HG02973 (cell line): ENCODE data around the gene CNTNAP2.
"Not testable (repeated sequence)": the region's sequence is repeated elsewhere in the genome, so short reads cannot be mapped to it uniquely, and the experiment has no call there.

Experiments
- ATAC-seq: cut with Tn5 transposase; IDR thresholded peaks from one replicate; pipeline ENCODE4 v1.9.1; 2021; ENCODE audit warnings: moderate library complexity; ENCODE audit not compliant: unreplicated experiment

Gene CNTNAP2

DNA sequence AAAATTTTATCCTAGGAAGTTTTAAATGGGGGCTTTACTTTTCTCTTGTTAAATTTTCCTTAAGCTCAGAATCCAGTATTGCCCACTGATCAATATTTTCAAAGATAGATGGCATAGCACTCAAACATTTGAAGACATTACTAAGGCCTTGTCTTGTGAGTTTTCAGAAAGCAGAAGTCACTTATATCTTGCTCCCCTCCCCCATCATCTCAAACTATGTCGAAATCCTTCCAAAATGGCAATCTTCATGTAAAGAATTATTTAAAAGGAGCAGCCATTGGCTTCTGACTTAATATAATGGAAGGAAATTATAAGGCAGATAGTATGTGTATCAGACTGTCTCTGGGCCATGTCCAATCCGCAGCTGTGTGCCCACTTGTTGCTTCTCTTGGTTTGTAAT is 1920.4 kb downstream of the CNTNAP2 start:
- no peak for ATAC-seq

DNA sequence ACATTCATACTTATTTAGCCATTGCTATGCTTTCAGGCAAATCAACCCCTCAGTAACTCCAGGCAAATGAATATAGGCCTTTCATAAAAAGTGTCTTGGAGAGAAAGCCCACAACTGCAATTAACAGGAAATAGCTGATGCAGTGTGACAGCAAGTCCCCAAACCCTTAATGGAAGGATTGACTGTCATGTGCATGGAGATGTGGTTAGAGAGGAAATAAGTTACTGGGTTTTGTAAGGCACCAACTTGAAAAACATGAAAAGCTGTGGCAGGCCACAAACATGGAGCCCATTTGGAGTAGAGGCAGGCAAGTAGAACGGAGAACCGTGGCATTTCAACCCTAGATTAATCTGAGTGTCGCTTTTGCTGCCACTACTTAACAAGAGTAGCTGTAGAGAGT is 1924.6 kb downstream of the CNTNAP2 start:
- ATAC-seq = no peak

DNA sequence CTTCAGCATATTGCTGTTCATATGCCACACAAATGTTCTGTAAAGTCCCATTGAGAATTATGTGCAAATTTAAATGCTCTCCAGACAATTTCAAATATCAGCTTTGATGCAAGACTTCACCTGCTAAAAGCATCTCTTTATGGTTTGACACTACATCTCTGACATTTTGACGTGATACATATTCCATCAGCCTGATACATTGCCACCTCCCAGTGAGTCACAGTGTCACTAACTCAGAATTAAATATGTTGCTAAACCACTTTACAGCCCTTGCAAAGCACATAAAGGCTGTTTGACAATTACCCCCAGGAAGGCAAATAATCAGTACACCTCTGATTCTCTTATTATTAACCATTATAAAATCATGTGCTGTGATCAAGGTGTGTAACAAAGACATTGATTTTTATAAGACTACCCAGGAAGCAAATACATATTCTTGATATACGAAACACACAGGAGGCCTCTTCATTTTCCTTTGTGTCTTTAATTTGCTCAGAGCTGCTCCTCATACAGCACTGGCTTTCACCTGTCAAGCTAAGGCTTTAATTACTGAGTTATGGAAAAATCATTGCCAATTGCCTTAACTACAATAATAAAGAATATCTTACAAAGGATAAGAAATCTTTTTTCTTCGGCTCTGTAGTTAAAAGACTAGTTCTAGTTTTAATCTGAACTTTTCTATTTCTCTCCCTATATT is 1926.5 kb downstream of the CNTNAP2 start:
- ATAC-seq = no peak

DNA sequence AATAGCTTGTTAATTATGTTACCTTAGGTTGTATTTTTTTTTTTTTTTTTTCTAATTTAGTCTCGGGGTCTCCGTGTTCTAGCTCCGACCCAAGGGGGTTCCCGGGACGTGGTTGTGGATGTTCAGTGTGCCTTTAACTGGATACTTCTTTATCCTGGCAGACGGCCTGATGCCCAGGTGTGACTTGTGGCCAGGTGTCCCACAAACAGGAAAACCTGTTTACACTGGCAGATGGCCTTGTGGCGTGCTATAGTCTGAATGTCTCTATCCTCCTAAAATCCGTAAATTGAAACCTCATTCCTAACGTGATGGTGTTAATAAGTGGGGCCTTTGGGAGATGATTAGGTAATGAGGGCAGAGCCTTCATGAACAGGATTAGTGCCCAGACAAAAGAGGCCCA is 1927.6 kb downstream of the CNTNAP2 start:
- no peak for ATAC-seq

DNA sequence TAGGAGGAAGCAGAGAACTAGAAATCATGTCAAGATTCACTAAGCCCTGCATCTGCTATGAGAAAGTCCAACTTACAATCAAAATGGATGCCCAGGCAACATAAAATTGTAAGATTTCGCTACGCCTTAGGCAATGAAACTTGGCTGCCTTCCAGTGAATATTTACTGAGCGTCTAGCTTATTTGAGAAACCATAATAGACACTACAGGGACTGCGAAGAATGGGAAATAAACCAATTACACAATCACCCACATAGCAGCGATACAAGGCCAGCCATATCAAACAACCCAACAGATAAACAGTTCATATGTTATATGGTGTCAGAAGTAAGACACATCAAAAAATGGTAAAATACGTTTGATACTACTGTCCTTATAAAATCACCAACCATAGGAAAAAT is 1928.9 kb downstream of the CNTNAP2 start:
- no peak for ATAC-seq

DNA sequence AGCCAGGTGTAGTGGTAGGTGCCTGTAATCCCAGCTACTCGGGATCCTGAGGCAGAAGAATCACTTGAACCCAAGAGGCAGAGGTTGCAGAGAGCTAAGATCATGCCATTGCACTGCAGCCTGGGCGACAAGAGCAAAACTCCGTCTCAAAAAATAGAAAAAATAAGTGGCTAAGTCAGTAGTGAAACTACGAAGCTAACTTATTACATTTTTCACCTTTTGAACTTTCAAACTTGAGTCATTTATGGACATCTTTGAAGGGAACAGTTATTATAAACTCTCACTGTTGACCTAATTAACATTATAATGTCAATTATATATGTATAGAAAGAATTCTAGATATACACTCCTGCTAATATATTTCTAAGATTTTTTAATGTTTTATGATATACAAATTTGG is 1932.5 kb downstream of the CNTNAP2 start:
- peak; percentile 52 for ATAC-seq

DNA sequence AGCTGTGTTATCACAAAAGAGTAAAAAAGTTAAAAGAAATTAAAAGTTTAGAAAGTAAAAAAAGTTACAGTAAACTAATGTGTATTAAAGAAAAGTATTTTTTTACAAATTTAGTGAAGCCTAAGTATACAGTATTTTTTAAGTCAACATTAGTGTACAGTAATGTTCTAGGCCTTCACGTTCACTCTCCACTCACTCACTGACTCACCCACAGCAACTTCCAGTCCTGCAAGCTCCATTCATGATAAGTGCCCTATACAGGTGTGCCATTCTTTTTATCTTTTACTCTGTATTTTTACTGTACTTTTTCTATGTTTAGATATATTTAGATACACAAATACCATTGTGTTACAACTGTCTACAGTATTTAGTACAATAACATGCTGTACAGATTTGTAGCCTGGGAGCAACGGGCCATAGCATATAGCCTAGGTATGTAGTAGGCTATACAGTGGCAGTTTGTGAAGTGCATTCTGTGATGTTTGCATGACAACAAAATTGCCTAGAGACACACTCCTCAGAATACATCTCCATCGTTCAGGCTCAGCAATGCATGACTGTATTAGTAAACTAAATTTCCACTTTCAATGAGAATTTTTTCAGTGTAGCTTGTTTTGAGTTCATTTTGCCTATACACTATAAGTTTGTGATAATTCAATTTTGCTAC is 1934.0 kb downstream of the CNTNAP2 start:
- peak; percentile 47 for ATAC-seq

DNA sequence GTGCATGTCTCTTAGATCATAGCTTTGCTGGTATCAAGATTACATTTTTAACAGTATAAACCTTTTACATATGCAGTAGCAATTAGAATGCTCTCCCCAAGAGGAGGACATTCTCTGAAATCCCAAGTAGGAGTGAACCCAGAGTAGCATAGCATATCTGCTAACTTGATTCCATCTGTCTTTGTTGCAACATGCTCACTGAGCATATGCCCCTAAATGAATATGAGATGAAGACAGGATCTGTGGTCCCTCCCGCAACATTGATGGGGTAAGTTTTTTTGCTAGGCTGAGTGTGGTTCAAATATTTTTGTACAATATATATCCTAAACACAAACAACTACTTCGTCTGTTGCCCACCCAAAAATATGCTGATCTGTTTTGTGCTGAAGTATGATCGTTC is 1939.8 kb downstream of the CNTNAP2 start:
- ATAC-seq = no peak

DNA sequence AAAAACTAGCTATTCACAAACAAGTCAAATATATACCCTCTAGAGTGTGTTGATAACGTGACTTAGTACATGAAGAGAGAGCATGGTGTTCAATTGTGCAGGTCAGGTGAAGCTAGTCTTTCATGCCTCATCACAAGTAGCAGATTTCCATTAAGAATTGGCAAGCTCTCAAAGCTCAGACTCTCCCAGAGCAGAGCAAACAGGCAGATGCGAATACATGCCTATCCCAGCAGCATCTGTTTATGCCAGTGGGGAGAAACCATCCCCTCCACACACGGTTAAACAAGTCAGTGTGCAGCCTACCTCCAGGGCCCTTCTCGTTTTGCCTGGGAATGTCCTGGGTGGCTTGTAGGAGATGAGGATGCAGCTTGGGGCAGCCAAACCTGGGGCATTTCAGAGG is 1941.5 kb downstream of the CNTNAP2 start:
- no peak for ATAC-seq

DNA sequence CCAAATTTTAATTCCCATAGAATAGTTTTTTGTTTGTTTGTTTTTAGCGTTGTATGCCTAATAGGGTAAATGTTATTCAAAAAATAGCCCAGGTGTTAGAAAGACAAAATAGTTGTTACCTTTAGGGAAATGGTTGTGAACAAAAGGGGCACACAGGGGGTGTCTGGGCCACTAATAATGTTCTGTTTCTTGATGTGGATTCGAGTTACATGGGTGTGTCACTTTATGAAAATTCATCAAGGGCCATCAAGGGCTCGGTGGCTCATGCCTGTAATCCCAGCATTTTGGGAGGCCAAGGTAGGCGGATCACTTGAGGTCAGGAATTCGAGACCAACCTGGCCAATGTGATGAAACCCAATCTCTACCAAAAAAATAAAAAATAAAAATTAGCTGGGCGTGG is 1942.2 kb downstream of the CNTNAP2 start:
- no peak for ATAC-seq

DNA sequence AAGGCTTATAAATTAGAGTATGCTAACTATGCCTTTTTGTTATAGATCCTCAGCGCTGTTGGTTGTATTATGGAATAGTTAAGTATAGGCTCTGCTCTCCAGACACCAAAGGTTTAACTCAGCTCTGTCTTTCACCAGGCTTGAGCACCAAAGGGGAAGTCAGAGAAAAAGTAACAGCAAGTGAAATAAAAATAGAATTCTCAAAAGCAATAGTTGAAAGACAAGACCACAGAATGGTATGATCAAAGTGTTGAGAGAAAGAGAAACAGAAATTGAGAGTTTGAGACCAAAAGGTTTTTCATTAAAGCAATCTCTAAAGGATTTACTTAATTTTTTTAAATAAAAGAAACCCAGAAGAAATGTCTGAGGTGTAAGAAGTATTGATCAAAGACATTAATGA is 1944.1 kb downstream of the CNTNAP2 start:
- peak; percentile 96 for ATAC-seq

DNA sequence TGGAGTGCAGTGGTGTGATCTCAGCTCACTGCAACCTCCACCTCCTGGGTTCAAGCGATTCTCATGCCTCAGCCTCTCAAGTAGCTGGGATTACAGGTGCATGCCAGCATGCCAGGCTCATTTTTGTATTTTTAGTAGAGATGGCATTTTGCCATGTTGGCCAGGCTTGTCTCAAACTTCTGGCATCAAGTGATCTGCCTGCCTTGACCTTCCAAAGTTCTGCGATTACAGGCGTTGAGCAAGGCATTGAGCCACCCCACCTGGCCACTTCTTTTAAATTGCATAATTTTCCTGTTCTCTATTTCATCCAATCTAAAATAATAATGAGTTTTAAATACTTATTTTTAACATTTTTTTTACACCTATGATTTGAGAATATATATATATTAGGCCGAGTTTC is 1961.5 kb downstream of the CNTNAP2 start:
- not testable (repeated sequence) for ATAC-seq

DNA sequence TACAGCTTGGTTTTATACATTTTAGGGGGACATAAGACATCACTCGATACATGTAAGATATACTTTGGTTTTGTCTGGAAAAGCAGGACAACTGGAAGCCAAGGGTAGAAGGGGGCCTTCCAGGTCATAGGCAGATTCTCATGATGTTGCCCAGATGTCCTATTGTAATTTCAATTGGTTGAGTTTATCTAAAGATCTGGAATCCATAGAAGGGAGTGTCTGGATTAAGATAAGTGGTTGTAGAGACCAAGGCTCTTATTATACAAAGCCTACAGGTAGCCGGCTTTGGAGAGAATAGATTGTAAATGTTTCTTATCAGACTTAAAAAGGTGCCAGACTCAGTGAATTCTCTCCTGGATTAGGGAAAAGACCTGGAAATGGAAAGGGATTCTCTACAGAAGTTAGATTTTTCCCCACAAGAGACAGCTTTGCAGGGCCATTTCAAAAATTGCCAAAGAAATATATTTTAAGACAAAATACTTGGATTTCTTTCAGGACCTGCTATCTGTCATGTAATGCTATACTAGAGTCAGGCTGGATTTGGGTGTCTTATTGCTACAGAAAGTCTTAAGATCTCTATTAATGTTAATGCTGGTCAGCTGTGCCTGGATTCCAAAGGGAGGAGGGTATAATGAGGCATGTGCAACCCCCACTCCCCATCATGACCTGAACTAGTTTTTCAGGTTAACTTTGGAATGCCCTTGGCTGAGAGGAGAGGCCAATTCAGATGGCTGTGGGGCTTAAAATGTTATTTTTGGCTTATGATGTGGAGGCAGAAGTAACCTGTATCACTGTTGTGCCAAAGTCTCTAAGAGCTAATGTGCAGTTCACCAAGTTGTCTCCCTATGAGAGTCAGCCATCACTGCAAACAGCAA is 1962.8 kb downstream of the CNTNAP2 start:
- no peak for ATAC-seq

DNA sequence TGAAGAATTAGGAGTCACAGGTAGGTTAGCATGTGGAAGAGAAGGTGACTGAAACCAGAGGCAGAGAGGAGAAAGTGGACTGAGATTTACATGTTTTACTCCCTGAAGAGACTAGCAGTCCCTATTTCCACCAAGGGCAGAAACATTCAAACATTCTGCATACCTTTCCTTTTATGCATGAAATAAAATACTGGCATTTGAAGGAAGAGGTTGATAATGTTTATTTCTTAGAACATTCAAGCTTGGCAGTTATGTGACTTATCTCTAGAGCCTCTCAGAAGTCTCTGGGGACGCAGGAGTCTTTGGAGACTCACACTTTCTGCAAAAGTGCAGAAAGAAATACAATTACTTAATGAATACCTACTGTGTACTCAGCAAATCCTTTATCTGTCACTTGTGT is 1966.8 kb downstream of the CNTNAP2 start:
- ATAC-seq = no peak

DNA sequence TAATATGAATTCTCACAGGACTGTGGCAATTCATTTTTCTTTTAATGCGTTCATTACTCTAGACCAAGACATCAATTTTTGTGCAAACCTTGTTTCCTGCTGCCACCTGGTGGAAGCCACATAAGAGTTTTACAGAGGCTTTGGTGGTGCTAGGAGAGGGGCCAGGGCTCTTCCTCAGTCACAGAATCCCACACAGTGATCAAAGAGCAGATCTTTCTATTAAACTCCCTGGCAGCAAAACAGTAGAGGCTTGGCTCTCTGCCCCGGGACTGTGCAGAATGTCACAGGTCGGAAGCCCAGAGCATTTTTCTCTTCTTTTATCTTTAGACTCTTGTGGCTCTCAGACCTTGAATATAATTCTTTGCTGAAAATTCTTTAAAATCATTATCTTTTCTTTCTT is 1967.5 kb downstream of the CNTNAP2 start:
- ATAC-seq = no peak

DNA sequence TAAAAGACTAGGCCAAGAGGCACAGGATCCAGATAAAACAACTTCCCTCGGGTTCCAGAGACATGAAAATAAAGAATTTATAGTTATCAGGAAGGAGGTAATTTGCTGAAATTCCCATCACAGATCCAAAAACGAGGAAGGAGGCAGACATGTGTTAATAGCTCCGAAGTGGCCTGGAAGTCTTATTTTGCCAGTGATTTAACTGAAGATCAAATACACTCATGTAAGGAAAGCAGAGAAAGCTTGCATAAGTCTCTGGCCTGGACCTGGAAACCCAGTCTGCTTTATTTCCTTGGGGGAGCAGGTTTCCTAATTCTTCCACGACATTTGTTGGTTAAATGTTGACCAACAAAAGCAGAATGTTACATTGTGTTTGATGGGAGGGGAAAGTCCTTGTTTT is 1975.3 kb downstream of the CNTNAP2 start:
- no peak for ATAC-seq

DNA sequence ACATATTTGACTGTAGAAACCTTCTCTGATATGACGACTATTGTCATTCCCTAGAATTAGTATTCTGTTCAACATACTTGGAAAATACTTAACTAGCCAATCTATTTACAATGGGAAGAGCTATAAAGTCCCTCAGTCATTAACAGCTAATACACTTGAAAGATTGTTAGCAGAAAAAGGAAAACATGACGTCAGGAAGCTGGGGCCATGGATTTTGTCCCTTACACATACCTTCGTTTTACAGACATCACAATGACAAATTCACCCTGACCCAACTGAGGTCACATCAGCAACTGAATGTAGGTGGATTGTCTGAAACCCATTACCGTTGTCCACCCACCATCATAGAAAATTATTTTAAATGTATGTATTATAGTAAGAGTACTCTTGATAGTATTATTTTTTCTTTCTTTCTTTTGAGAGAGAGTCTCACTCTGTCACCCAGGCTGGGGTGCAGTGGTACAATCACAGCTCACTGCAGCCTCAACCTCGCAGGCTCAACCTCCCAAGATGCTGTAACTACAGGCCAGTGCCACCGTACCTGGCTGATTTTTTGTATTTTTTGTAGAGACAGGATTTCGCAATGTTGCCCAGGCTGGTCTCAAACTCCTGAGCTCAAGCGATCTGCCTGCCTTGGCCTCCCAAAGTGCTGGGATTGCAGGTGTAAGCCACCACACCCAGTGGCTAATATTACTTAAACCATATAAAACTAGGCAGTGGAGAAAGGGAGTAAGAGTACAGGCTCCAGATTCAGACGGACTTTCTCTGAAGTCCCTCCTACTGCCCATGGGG is 1977.0 kb downstream of the CNTNAP2 start:
- ATAC-seq = no peak

DNA sequence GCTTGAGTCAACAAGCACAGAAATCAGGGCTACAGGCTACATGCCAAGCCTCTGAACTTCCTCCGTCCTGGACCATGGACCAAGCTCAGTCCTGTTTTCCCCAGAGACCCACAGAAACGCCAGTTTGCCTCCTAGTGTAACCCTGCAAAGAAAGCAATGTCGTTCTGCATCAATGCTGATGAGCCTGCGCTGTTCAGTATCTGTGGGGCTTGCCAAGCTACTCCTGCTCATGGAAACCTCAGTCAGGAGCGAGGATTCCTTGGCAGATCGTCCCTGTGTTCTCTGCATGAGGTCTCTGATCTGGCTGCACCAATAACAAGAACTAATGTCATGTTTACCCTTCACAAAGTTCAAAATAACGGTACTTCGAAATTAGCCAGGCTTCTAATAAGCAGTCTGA is 1978.5 kb downstream of the CNTNAP2 start:
- no peak for ATAC-seq

DNA sequence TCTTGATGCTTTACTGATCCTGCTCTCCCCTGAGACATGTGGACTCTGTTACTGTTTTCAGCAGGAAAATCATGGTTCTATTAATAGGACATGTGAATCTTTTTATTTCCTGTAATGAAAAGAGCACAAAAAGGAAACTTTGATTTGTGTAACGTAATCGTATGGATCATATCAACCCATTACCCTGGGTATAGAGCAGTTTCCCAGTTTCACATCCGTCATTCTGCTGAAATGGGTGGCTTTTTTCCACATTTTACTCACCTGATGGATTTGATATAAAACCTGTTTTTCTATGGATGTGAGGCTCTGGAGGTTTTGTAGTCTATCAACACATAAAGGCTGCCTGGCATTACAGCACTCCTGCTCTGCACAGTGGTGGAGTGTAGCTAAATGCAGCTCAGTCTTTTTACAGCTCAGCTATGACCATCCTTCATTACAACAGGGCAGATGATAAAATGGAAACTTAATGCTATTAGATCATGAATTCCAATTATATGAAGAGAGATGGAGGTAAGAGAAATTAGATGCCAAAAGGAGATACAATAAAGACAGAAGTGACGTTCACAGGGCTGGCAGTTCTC is 1987.6 kb downstream of the CNTNAP2 start:
- no peak for ATAC-seq

DNA sequence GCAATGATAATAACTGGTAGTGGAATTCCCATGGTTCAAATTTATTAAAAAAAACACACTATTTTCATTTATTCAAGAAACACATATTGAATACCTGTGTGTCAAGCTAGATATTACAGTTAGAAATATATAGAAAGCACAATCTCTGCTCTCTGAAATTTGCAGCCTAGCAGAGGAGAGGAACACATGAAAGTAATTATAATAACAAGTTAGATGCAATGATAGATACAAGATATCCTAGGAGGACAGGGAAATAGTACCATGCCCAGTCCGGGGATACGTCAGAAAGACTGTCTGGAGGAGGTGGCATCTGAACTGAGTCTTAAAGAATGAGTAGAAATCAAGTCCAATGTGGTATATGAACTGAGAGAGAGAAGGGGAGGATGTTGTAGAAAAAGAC is 1988.3 kb downstream of the CNTNAP2 start:
- ATAC-seq = no peak

DNA sequence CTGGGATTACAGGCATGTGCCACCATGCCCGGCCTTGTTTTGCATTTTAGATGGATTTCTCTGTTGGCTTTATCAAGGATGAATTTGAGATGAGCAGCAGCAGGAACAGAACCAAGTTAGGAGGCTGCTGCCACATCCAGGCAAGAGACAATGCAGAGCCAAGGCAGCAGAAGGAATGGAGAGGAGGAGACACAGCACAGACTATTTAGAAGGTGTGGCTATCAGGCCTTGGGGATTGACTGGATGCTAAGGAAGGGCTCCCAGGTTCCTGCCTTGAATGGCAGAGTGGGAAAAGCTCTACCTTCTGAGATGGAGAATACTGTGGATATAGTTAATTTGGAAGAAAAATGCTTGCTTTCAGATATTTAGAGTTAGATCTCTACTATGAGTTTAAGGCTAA is 1989.3 kb downstream of the CNTNAP2 start:
- ATAC-seq = no peak
